Right cardiac atrium (tissue), 5 donors: ENCODE data around the gene HAPLN2. TPM values are rescaled to one million over a fixed set of nuclear protein-coding genes. Genes with fewer than 3 reads are reported as not detected.

Experiments
- ATAC-seq, 2 donors: fragments of 200-7000 bp; cut with Tn5 transposase; one replicate each; pipeline versions ENCODE4 v1.8.0 to v1.9.1; 2020; ENCODE audit warnings: moderate library complexity in 2 of 2, mild to moderate bottlenecking in 1 of 2
- DNase-seq, 3 donors: peaks; one replicate each; pipeline ENCODE4 v3.0.0-alpha.2; 2020
- H3K27ac ChIP-seq: one replicate; pipeline ENCODE4 v1.5.1; 2013; ENCODE audit warnings: mild to moderate bottlenecking, low read length, control low read depth, moderate library complexity
- H3K27me3 ChIP-seq: one replicate; pipeline ENCODE4 v1.6.1; 2013; ENCODE audit not compliant: control insufficient read depth, insufficient read depth
- H3K4me1 ChIP-seq: one replicate; pipeline ENCODE4 v1.6.1; 2013; ENCODE audit warnings: low read length; ENCODE audit not compliant: control insufficient read depth, insufficient read depth
- H3K4me3 ChIP-seq: one replicate; pipeline ENCODE4 v1.5.1; 2013; ENCODE audit warnings: low read length, control low read depth
- H3K9me3 ChIP-seq: one replicate; pipeline ENCODE4 v1.6.1; 2013; ENCODE audit warnings: low read length; ENCODE audit not compliant: control insufficient read depth
- WGBS: extraction: QIAGEN DNeasy Blood & Tissue Kit; methylation state at CpG from one replicate; pipeline ENCODE4 v1.1.7; 2013; 5-methylcytosine and 5-hydroxymethylcytosine counted together
- intact Hi-C, 4 donors: fragments of 100-400 bp; cut with DNase I; formaldehyde crosslinking; loops; one replicate each; pipeline versions ENCODE4 v1.11.0 to v1.14.0; 2022 to 2023
- polyA plus RNA-seq: library from polyadenylated mRNA; stranded (reverse); fragments of 200-250 nt; gene quantifications from one replicate; pipeline ENCODE4 v1.2.3, GENCODE V29; 2013
- total RNA-seq, 4 donors: library from RNA; stranded (reverse); fragmentation: NEBNext Ultra II Directional; extraction: Animal tissue kit (Norgen Biotek cat#: 25700); gene quantifications; one replicate each; pipeline ENCODE4 v1.2.1, GENCODE V29; 2021
- donor health status: healthy with polysubstance abuse.
- donor health status: DM: no; HTN: yes; CAD: no.
- donor health status: DM: no; HTN: no; CAD: no.
- donor health status: DM: no; HTN: yes; CAD: no; lungs with severe emphysema.
- donor health status: DM: yes; HTN: yes; CAD: no.

Gene HAPLN2
- total and polyA plus RNA-seq, 5 donors, result 0.53 to 2.0 (median 1.1) TPM

DNA sequence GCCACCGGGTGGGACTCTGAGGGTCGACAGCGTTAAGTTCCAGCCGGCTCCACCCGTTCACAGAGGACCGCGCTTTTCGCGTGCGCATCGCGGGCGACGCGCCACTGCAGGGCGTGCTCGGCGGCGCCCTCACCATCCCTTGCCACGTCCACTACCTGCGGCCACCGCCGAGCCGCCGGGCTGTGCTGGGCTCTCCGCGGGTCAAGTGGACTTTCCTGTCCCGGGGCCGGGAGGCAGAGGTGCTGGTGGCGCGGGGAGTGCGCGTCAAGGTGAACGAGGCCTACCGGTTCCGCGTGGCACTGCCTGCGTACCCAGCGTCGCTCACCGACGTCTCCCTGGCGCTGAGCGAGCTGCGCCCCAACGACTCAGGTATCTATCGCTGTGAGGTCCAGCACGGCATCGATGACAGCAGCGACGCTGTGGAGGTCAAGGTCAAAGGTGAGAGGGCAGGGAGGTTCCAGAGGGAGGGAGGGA, 27.6 kb downstream of the HAPLN2 start:
- Histone ChIP-seq H3K27me3 (no peaks in the 10 kb centered on the region), H3K4me1 (no peaks in the 10 kb centered on the region), H3K27ac (no peak overlapping the region), H3K4me3 (no peak overlapping the region), H3K9me3 (no peaks in the 10 kb centered on the region)
- 8% methylated on average over 51 of the region's 51 CpGs for WGBS
- intact Hi-C loops, result no loop called here
- ATAC-seq, result no peak
- DNase-seq, result no peak

DNA sequence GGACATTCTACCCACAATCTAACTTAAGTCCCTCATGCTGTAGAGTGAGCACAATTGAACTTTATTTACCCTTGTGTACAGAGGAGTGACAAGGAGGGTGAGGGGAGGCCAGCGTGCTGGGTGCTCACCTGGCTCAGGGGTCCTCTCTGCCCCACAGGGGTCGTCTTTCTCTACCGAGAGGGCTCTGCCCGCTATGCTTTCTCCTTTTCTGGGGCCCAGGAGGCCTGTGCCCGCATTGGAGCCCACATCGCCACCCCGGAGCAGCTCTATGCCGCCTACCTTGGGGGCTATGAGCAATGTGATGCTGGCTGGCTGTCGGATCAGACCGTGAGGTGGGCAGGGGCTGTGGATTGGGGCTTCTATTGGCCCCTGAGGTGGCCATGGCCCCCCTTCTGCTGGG, 28.1 kb downstream of the HAPLN2 start:
- WGBS, result 77% methylated on average over 10 of the region's 10 CpGs
- Histone ChIP-seq H3K4me3 (no peak overlapping the region), H3K27me3 (no peaks in the 10 kb centered on the region), H3K9me3 (no peaks in the 10 kb centered on the region), H3K27ac (no peak overlapping the region), H3K4me1 (no peaks in the 10 kb centered on the region)
- DNase-seq (no peak), ATAC-seq (no peak)
- intact Hi-C loops, result no loop called here

DNA sequence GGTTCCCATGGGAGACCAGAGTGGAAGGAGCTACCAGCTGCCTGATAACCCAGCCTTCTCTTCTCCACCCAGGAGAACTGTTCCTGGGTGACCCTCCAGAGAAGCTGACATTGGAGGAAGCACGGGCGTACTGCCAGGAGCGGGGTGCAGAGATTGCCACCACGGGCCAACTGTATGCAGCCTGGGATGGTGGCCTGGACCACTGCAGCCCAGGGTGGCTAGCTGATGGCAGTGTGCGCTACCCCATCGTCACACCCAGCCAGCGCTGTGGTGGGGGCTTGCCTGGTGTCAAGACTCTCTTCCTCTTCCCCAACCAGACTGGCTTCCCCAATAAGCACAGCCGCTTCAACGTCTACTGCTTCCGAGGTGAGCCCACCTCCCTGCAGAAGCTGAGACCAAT, 29.3 kb downstream of the HAPLN2 start:
- intact Hi-C loops, result no loop called here
- ATAC-seq (no peak), DNase-seq (no peak)
- no peaks in the 10 kb centered on the region for H3K27me3 ChIP-seq
- H3K27ac ChIP-seq, result no peak overlapping the region
- H3K4me1 ChIP-seq, result no peaks in the 10 kb centered on the region
- H3K4me3 ChIP-seq, result no peak overlapping the region
- WGBS, result 86% methylated on average over 10 of the region's 10 CpGs
- H3K9me3 ChIP-seq, result no peaks in the 10 kb centered on the region

DNA sequence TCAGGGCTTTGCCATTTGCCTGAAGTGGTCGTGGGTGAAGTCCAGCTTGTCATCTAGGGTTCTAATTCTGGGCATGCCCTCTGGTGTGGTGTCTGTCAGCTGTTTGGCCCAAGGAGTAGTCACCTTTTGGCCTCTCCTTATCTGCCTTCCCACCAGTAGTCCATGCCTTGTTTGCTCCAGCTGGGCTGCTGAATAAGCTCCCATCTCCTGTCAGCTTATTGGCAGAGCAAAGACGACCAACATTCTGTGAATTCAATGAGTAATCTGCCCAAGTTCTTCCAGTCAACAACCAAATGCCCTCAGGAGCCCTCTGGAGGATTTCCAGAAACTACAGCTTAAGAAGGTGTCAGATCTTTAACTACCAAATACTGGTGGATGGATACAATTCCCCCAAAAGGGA, 29.7 kb downstream of the HAPLN2 start:
- H3K27me3 ChIP-seq, result no peaks in the 10 kb centered on the region
- intact Hi-C loops, result no loop called here
- no peak for DNase-seq
- no peak overlapping the region for H3K27ac ChIP-seq
- no peaks in the 10 kb centered on the region for H3K9me3 ChIP-seq
- no peak for ATAC-seq
- no peaks in the 10 kb centered on the region for H3K4me1 ChIP-seq
- WGBS, result 12% methylated on average over 2 of the region's 2 CpGs
- H3K4me3 ChIP-seq, result no peak overlapping the region

DNA sequence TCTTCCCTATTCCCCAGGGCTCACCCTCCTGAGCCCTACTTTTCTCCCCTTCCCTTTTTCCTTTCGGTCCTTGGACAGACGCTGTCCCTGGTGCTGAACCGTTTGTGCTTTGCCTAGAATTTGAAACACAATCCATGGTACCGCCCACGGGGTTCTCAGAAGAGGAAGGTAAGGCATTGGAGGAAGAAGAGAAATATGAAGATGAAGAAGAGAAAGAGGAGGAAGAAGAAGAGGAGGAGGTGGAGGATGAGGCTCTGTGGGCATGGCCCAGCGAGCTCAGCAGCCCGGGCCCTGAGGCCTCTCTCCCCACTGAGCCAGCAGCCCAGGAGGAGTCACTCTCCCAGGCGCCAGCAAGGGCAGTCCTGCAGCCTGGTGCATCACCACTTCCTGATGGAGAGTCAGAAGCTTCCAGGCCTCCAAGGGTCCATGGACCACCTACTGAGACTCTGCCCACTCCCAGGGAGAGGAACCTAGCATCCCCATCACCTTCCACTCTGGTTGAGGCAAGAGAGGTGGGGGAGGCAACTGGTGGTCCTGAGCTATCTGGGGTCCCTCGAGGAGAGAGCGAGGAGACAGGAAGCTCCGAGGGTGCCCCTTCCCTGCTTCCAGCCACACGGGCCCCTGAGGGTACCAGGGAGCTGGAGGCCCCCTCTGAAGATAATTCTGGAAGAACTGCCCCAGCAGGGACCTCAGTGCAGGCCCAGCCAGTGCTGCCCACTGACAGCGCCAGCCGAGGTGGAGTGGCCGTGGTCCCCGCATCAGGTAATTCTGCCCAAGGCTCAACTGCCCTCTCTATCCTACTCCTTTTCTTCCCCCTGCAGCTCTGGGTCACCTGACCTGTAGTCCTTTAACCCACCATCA, 33.1 kb downstream of the HAPLN2 start:
- WGBS, result 44% methylated on average over 16 of the region's 16 CpGs
- Histone ChIP-seq H3K4me3 (no peak overlapping the region), H3K9me3 (no peaks in the 10 kb centered on the region), H3K27me3 (no peaks in the 10 kb centered on the region), H3K4me1 (no peaks in the 10 kb centered on the region), H3K27ac (no peak overlapping the region)
- DNase-seq, result no peak
- no peak for ATAC-seq
- intact Hi-C loops, result loop anchor here in 1 of 4 donors (10.0 kb wide), 1 partner anchor 268 kb away; no protein-coding TSS in a partner anchor

DNA sequence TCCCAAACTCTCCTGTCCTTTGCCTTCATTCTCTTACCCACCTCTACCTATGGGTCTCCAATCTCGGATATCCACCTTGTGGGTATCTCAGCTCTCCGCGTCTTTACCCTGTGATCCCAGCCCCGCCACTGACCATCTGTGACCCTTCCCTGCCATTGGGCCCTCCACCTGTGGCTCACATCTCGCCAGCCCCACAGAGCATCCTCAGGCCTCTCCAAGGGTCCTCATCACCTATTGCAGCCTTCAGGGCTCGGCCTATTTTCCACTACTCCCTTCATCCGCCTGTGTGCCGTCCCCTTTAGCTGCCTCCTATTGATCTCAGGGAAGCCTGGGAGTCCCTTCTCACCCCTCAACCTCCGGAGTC, 33.8 kb downstream of the HAPLN2 start:
- WGBS, result 85% methylated on average over 9 of the region's 9 CpGs
- no peaks in the 10 kb centered on the region for H3K27me3 ChIP-seq
- intact Hi-C loops, result loop anchor here in 1 of 4 donors (10.0 kb wide), 1 partner anchor 268 kb away; no protein-coding TSS in a partner anchor

DNA sequence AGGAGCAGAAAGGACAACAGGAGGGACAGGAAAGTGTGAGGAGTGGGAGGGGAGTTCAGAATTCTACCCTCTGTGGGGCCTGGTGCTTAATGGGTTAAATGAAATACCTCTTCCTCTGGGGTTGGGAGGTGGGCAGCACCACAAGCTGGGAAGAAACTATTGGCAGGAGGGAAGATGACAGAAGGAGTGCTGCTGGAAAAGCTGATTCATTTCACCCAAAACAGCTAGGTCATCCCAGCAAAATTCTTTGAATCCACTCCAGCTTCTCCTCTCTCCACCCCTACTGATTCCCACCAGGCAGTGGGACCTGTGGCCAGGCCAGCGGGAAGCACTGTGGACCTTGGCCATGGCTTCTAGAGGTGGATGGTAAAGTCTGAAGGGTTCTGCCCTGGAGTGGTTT, 35.5 kb downstream of the HAPLN2 start:
- Histone ChIP-seq H3K9me3 (no peaks in the 10 kb centered on the region), H3K27me3 (no peaks in the 10 kb centered on the region), H3K27ac (no peak overlapping the region), H3K4me3 (no peak overlapping the region), H3K4me1 (peaks cover 2% of the 10 kb centered on the region)
- WGBS, result 63% methylated on average over 1 of the region's 1 CpG
- ATAC-seq (no peak), DNase-seq (no peak)
- intact Hi-C loops, result loop anchor here in 2 of 4 donors (5.0 to 10.0 kb wide), 2 partner anchors 32 to 270 kb away; no protein-coding TSS in a partner anchor

More for the DNA sequence above, 33.8 kb downstream of the HAPLN2 start:
- no peak for DNase-seq
- Histone ChIP-seq H3K9me3 (no peaks in the 10 kb centered on the region), H3K27ac (no peak overlapping the region), H3K4me3 (no peak overlapping the region), H3K4me1 (no peaks in the 10 kb centered on the region)
- ATAC-seq, result no peak

DNA sequence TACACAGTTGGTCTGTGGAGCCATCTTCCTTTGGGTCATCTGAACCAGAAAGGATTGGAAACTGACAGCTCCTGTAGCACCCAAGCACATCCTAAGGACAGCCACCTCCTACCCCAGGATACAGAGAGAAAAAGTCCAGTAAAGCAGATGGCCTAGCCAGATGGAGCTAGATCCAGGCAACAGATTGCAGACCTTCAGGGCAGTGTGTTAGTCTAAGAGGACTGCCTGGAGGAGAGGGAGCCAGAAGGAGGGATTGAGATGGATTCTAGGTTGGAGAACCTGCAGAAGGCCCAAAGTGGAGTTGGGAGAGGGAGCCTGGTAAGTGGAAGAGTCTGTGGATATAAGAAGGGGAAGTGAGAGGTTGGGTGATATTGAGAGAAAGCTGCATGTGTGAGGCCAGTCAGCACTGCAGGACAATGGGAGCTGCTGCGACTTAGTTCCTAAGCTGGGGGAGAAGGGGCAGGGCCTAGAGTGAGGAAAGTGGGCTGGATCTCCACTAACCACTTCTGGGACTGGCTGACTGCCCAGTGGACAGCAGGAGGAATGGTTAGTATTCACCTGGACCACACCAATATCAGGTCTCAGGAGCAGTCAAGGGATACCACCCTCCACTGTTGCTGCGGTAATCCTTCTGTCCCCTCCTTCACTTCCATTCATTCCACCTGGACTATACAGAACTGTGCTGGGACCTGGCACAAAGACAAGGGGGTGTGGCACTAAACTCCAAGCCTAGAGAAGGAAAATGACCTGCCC, 36.1 kb downstream of the HAPLN2 start:
- WGBS, result 52% methylated on average over 2 of the region's 2 CpGs
- Histone ChIP-seq H3K4me1 (peaks cover 5% of the 10 kb centered on the region), H3K27ac (no peak overlapping the region), H3K27me3 (no peaks in the 10 kb centered on the region), H3K9me3 (no peaks in the 10 kb centered on the region), H3K4me3 (no peak overlapping the region)
- ATAC-seq (no peak), DNase-seq (peak in 1 of 3 donors; percentile 12)
- intact Hi-C loops, result loop anchor here in 2 of 4 donors (5.0 to 10.0 kb wide), 2 partner anchors 33 to 271 kb away; no protein-coding TSS in a partner anchor

DNA sequence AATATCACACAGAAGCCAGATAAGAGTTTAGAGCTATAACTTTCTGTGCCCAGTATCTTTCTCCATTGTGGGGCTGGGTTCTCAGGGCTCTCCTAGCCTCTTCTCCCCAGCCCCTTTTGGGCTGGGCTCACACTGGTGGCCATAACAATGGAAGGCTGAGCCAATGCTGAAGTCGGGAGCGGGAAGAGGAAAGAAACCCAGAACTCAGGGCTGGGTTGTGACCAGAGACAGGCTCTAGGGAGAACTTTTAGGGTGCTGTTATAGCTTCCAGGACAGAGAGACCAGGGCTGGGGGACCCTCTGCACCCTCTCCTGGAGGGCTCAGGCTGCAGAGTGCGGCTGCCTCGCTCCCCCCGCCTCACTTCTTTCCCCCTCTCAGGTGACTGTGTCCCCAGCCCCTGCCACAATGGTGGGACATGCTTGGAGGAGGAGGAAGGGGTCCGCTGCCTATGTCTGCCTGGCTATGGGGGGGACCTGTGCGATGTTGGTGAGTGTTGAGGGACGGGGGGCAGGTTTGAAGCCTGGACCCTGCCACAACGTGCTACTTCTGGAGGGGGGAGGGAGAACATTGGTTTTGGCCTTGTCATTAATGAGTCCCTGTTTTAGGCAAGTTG, 36.8 kb downstream of the HAPLN2 start:
- intact Hi-C loops, result loop anchor here in 3 of 4 donors (2.0 to 10.0 kb wide), 4 partner anchors 29 to 271 kb away; no protein-coding TSS in a partner anchor
- 58% methylated on average over 9 of the region's 9 CpGs for WGBS
- DNase-seq (peak in 1 of 3 donors; percentile 32), ATAC-seq (no peak)
- Histone ChIP-seq H3K4me3 (no peak overlapping the region), H3K27ac (no peak overlapping the region), H3K4me1 (peaks cover 11% of the 10 kb centered on the region), H3K9me3 (no peaks in the 10 kb centered on the region), H3K27me3 (no peaks in the 10 kb centered on the region)

DNA sequence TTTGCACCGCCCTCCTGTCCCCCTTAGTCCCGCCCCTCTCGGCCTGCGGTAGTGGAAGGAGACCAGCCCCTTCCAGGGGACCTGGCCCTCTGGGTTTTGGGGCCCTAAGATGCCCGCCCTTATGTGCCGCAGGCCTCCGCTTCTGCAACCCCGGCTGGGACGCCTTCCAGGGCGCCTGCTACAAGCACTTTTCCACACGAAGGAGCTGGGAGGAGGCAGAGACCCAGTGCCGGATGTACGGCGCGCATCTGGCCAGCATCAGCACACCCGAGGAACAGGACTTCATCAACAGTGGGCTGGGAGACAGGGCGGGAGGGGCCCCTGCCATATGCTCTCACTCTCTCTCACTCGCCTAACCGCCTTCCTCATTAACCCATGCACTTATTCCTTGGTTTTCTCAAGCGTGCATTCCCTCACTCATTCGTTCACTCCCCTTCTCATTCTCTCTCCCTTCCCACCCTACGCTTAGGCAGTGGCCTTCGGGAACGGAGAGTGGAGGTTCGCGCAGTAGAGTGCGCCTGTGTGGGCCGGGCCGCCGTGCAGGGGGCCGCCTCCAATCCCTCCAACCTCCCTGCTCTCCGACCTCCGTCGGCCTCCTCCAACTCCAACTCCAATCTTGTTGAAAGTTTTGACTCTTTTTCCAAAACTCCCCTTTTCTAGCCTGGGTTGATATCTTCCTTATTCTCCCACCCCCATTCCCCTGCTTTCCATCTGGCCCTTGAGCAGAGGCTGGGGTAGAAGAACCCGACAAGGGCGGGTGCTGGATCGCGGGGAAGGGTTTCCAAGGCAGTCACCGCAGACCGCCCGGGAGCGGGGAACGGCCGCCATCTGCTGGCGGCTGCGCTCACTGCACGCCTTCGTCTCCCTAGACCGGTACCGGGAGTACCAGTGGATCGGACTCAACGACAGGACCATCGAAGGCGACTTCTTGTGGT, 37.9 kb downstream of the HAPLN2 start:
- H3K27me3 ChIP-seq, result no peaks in the 10 kb centered on the region
- H3K4me1 ChIP-seq, result peaks cover 21% of the 10 kb centered on the region
- 1% methylated on average over 54 of the region's 54 CpGs for WGBS
- peak; percentile 78 to 92 (median 92) for DNase-seq
- no peaks in the 10 kb centered on the region for H3K9me3 ChIP-seq
- intact Hi-C loops, result loop anchor here in 3 of 4 donors (2.0 to 10.0 kb wide), 4 partner anchors 30 to 272 kb away; no protein-coding TSS in a partner anchor
- H3K27ac ChIP-seq, result no peak overlapping the region
- ATAC-seq, result peak; percentile 34 to 42
- H3K4me3 ChIP-seq, result peak overlapping the region; percentile 0
